Measurements from ENCODE around the gene MIEN1. TPM values are rescaled to one million over a fixed set of nuclear protein-coding genes. Genes with fewer than 3 reads are reported as not detected.

MIEN1 gene
- total RNA-seq, 4 donors from 2014 or later: 43.6 to 54.1 (median 52.1) TPM

- no peak for TF ChIP-seq CTCF (IDR thresholded peaks at IDR 0.05)
- TF ChIP-seq POLR2A (IDR thresholded peaks at IDR 0.05): no peak
- no peak for TF ChIP-seq EP300 (IDR thresholded peaks at IDR 0.05)
- no peak for TF ChIP-seq POLR2AphosphoS5 (IDR thresholded peaks at IDR 0.05)
- peaks cover 22% of the 10 kb centered on the region for H3K36me3 ChIP-seq
- no peaks in the 10 kb centered on the region for H3K9me3 ChIP-seq
- no peak overlapping the region for H3K27ac ChIP-seq
- DNase-seq (ENCODE audit: low spot score in 2 of 2): no peak
- peaks cover 46% of the 10 kb centered on the region for H3K4me1 ChIP-seq
- WGBS: 82% methylated on average over 17 of the region's 18 CpGs
- no peak overlapping the region for H3K4me3 ChIP-seq
- H3K27me3 ChIP-seq: peaks cover 58% of the 10 kb centered on the region
Measured at GRCh38 chr17:39742126-39742855, 12.0 kb upstream of the MIEN1 start.

- TF ChIP-seq POLR2AphosphoS5 (IDR thresholded peaks at IDR 0.05): no peak
- no peak for TF ChIP-seq CTCF (IDR thresholded peaks at IDR 0.05)
- no peak for TF ChIP-seq EP300 (IDR thresholded peaks at IDR 0.05)
- no peak for TF ChIP-seq POLR2A (IDR thresholded peaks at IDR 0.05)
- H3K4me1 ChIP-seq: peaks cover 48% of the 10 kb centered on the region
- H3K27me3 ChIP-seq: peaks cover 61% of the 10 kb centered on the region
- peak overlapping the region; percentile 96 for H3K27ac ChIP-seq
- no peaks in the 10 kb centered on the region for H3K9me3 ChIP-seq
- WGBS: 55% methylated on average over 6 of the region's 16 CpGs
- peak overlapping the region; percentile 56 for H3K4me3 ChIP-seq
- peaks cover 15% of the 10 kb centered on the region for H3K36me3 ChIP-seq
- no peak for DNase-seq (ENCODE audit: low spot score in 2 of 2)
Measured at GRCh38 chr17:39740357-39741111, 10.2 kb upstream of the MIEN1 start.

GRCh38 chr17:39739885-39740356 lies 9.6 kb upstream of the MIEN1 start:
- Histone ChIP-seq H3K4me1 (peaks cover 48% of the 10 kb centered on the region), H3K4me3 (peak overlapping the region; percentile 56), H3K9me3 (no peaks in the 10 kb centered on the region), H3K27me3 (peaks cover 61% of the 10 kb centered on the region), H3K27ac (peak overlapping the region; percentile 96), H3K36me3 (peaks cover 9% of the 10 kb centered on the region)
- no peak for DNase-seq (ENCODE audit: low spot score in 2 of 2)
- TF ChIP-seq POLR2A (IDR thresholded peaks at IDR 0.05) (no peak), EP300 (IDR thresholded peaks at IDR 0.05) (no peak), POLR2AphosphoS5 (IDR thresholded peaks at IDR 0.05) (no peak), CTCF (IDR thresholded peaks at IDR 0.05) (no peak)
- 17% methylated on average over 6 of the region's 9 CpGs for WGBS

GRCh38 chr17:39738983-39739884 lies 8.9 kb upstream of the MIEN1 start:
- peaks cover 54% of the 10 kb centered on the region for H3K27me3 ChIP-seq
- peak in 1 of 2 donors; percentile 89 for DNase-seq (ENCODE audit: low spot score in 2 of 2)
- 10% methylated on average over 32 of the region's 32 CpGs for WGBS

More at GRCh38 chr17:39738983-39739884, 8.9 kb upstream of the MIEN1 start:
- Histone ChIP-seq H3K9me3 (no peaks in the 10 kb centered on the region), H3K4me3 (peak overlapping the region; percentile 56), H3K4me1 (peaks cover 48% of the 10 kb centered on the region), H3K36me3 (peaks cover 4% of the 10 kb centered on the region), H3K27ac (peak overlapping the region; percentile 96)
- TF ChIP-seq CTCF (IDR thresholded peaks at IDR 0.05): no peak
- TF ChIP-seq POLR2AphosphoS5 (IDR thresholded peaks at IDR 0.05): peak in 2 of 3 donors; percentile 51 to 86
